A549 (cell line): ENCODE results near the gene INTS3. TPM values are rescaled to one million over a fixed set of nuclear protein-coding genes. Genes with fewer than 3 reads are reported as not detected.

Source experiments
- ATAC-seq, 2 experiments: fragments of 200-7000 bp in 1 of 2; fragments of >200 bp in 1 of 2; cut with Nextera tagmentation in 1 of 2; cut with Tn5 transposase in 1 of 2; 3 replicates each; pipeline versions ENCODE4 v1.8.0 to v1.9.1; 2018 to 2020; ENCODE audit warnings: mild to moderate bottlenecking in 1 of 2, moderate library complexity in 1 of 2
- CTCF ChIA-PET: fragments of 300-600 bp; sonication (Branson Sonifier 250); formaldehyde crosslinking; extraction: SDS; loops from one replicate; lab custom pipeline; 2021; ENCODE audit warnings: antibody characterized with exemption, inconsistent platforms; lab: Yijun Ruan, JAX
- POLR2A ChIA-PET: fragments of 350-600 bp; formaldehyde crosslinking; extraction: SDS; loops from one replicate; lab custom pipeline; 2021; ENCODE audit warnings: antibody characterized with exemption, inconsistent platforms; lab: Yijun Ruan, JAX
- DNase-seq, 2 experiments: peaks; one replicate each; pipeline versions ENCODE4 v3.0.0 to v3.0.0-alpha.2; 2011 to 2016; ENCODE audit warnings: low read depth in 1 of 2, low spot score in 1 of 2
- FAIRE-seq: peaks from 2 replicates; lab custom pipeline; 2011; peaks lifted over from hg19 to GRCh38; lab: Jason Lieb, UNC
- H3K27ac ChIP-seq, 2 experiments: fragments of >200 bp; sonication (Bioruptor Twin); formaldehyde crosslinking; 3 replicates each; pipeline ENCODE4 v1.5.1; 2016 to 2017
- H3K4me1 ChIP-seq: fragments of >200 bp; sonication (Bioruptor Twin); formaldehyde crosslinking; 3 replicates; pipeline ENCODE4 v1.6.1; 2016
- H3K4me2 ChIP-seq: fragments of >200 bp; sonication (Bioruptor Twin); formaldehyde crosslinking; 3 replicates; pipeline ENCODE4 v1.6.1; 2016
- H3K4me3 ChIP-seq: fragments of >200 bp; sonication (Bioruptor Twin); formaldehyde crosslinking; 3 replicates; pipeline ENCODE4 v1.5.1; 2016
- H3K9me3 ChIP-seq: fragments of >200 bp; sonication (Bioruptor Twin); formaldehyde crosslinking; 3 replicates; pipeline ENCODE4 v1.6.1; 2016
- CBX2 ChIP-seq: fragments of 200-600 bp; sonication (generic); IDR thresholded peaks from 2 replicates; pipeline ENCODE4 v1.6.1; 2016; ENCODE audit warnings: low read depth, mild to moderate bottlenecking, borderline replicate concordance
- CHD4 ChIP-seq: fragments of 200-600 bp; sonication (generic); IDR thresholded peaks from 2 replicates; pipeline ENCODE4 v1.6.1; 2016; ENCODE audit warnings: antibody characterized with exemption, mild to moderate bottlenecking, borderline replicate concordance
- CTCF ChIP-seq: fragments of >200 bp; sonication (Bioruptor Twin); formaldehyde crosslinking; IDR thresholded peaks from 3 replicates; pipeline ENCODE4 v1.5.1; 2016
- EHMT2 ChIP-seq: fragments of 200-600 bp; sonication (generic); IDR thresholded peaks from 2 replicates; pipeline ENCODE4 v1.6.1; 2016; ENCODE audit warnings: antibody characterized with exemption, low read depth, mild to moderate bottlenecking, moderate library complexity
- EP300 ChIP-seq, 2 experiments: fragments of >200 bp; sonication (Bioruptor Twin); formaldehyde crosslinking; IDR thresholded peaks; 2 replicates in 1 of 2; 3 replicates in 1 of 2; pipeline ENCODE4 v1.6.1; 2016 to 2017
- FOSB ChIP-seq: fragments of 250-450 bp; sonication (Bioruptor Pico); IDR thresholded peaks from 2 replicates; pipeline ENCODE4 v1.5.0; 2020; ENCODE audit warnings: mild to moderate bottlenecking, moderate library complexity
- FOSL2 ChIP-seq, 2 experiments: fragments of 450-650 bp in 1 of 2; fragments of >200 bp in 1 of 2; sonication (Bioruptor Twin) in 1 of 2; formaldehyde crosslinking; IDR thresholded peaks; 2 replicates each; pipeline versions ENCODE4 v1.5.0 to v1.6.1; 2016 to 2020; ENCODE audit warnings: mild to moderate bottlenecking in 1 of 2, moderate library complexity in 1 of 2
- GATA3 ChIP-seq: IDR thresholded peaks from 2 replicates; pipeline ENCODE4 v1.6.1; 2012; ENCODE audit warnings: borderline replicate concordance
- HMGXB4 ChIP-seq: fragments of 250-450 bp; sonication (Bioruptor Pico); IDR thresholded peaks from 2 replicates; pipeline ENCODE4 v1.5.0; 2021; ENCODE audit warnings: mild to moderate bottlenecking, moderate library complexity, borderline replicate concordance
- HOXA7 ChIP-seq: fragments of 250-450 bp; sonication (Bioruptor Pico); IDR thresholded peaks from 2 replicates; pipeline ENCODE4 v1.5.0; 2020; ENCODE audit warnings: mild to moderate bottlenecking, moderate library complexity
- HOXB5 ChIP-seq: fragments of 250-450 bp; sonication (Bioruptor Pico); IDR thresholded peaks from 2 replicates; pipeline ENCODE4 v1.5.0; 2020; ENCODE audit warnings: mild to moderate bottlenecking, moderate library complexity
- JUN ChIP-seq, 2 experiments: fragments of >200 bp; sonication (Bioruptor Twin); formaldehyde crosslinking; IDR thresholded peaks; 2 replicates in 1 of 2; 3 replicates in 1 of 2; pipeline ENCODE4 v1.6.1; 2016 to 2017
- KDM1A ChIP-seq: fragments of 200-600 bp; sonication (generic); IDR thresholded peaks from 2 replicates; pipeline ENCODE4 v1.6.1; 2016; ENCODE audit warnings: low read depth, mild to moderate bottlenecking
- KDM5A ChIP-seq: fragments of 200-600 bp; sonication (generic); IDR thresholded peaks from 2 replicates; pipeline ENCODE4 v1.6.1; 2016; ENCODE audit warnings: antibody characterized with exemption, mild to moderate bottlenecking
- MAFK ChIP-seq: fragments of 450-650 bp; IDR thresholded peaks from 2 replicates; pipeline ENCODE4 v1.6.1; 2014; ENCODE audit not compliant: partially characterized antibody
- MAZ ChIP-seq: fragments of 150-350 bp; IDR thresholded peaks from 2 replicates; pipeline ENCODE4 v1.6.1; 2014; ENCODE audit warnings: antibody characterized with exemption, low read depth, low read length, borderline replicate concordance
- NPAS2 ChIP-seq: fragments of 250-450 bp; sonication (Bioruptor Pico); IDR thresholded peaks from 2 replicates; pipeline ENCODE4 v1.8.0; 2022; ENCODE audit warnings: mild to moderate bottlenecking, moderate library complexity, borderline replicate concordance
- POLR2A ChIP-seq: IDR thresholded peaks from 2 replicates; pipeline ENCODE4 v1.6.1; 2012; ENCODE audit warnings: mild to moderate bottlenecking, low read length
- RCOR1 ChIP-seq: fragments of 150-350 bp; IDR thresholded peaks from 2 replicates; pipeline ENCODE4 v1.6.1; 2014; ENCODE audit warnings: antibody characterized with exemption, low read length, low read depth
- RFX5 ChIP-seq: fragments of 450-650 bp; IDR thresholded peaks from 2 replicates; pipeline ENCODE4 v1.7.1; 2014; ENCODE audit warnings: antibody characterized with exemption, mild to moderate bottlenecking, moderate library complexity
- ZC3H11A ChIP-seq: fragments of 450-650 bp; IDR thresholded peaks from 2 replicates; pipeline ENCODE4 v1.6.1; 2014; ENCODE audit warnings: antibody characterized with exemption, mild to moderate bottlenecking
- ZNF302 ChIP-seq: fragments of 250-450 bp; sonication (Bioruptor Pico); IDR thresholded peaks from 2 replicates; pipeline ENCODE4 v1.9.0; 2021; ENCODE audit warnings: inconsistent platforms, mild to moderate bottlenecking, moderate library complexity
- WGBS: methylation state at CpG from one replicate; pipeline ENCODE4 v1.1.6; 2017; ENCODE audit errors: missing lambda C conversion rate; 5-methylcytosine and 5-hydroxymethylcytosine counted together
- polyA plus RNA-seq, 4 experiments: library from polyadenylated mRNA; depleted of rRNA in 3 of 4; stranded (reverse); fragments of >200 nt; fragmentation: RNase III in 1 of 4; extraction: RNeasy Plus Mini Kit Qiagen cat#74134 plus additional on column Dnase treatment in 1 of 4; gene quantifications; 2 replicates in 3 of 4; 3 replicates in 1 of 4; pipeline ENCODE4 v1.2.3, GENCODE V29; 2011 to 2017
- TF ChIP-seq, protein P1 (sequence below): fragments of 250-450 bp; sonication (Bioruptor Pico); IDR thresholded peaks from 2 replicates; pipeline ENCODE4 v1.5.0; 2020; ENCODE audit warnings: low read depth, mild to moderate bottlenecking, moderate library complexity

INTS3 gene
- polyA plus RNA-seq, 2 of the 4 experiments (the other 2 are of a cell fraction), result 23.5 to 34.1 TPM

- Histone ChIP-seq H3K4me1 (no peaks in the 10 kb centered on the region), H3K27ac (no peak overlapping the region), H3K9me3 (no peaks in the 10 kb centered on the region), H3K4me3 (no peak overlapping the region), H3K4me2 (no peak overlapping the region)
- no peak for DNase-seq
- 77% methylated on average over 10 of the region's 12 CpGs for WGBS
- ATAC-seq, result no peak
- FAIRE-seq, result no peak
- ChIA-PET POLR2A (no interaction called here), CTCF (interaction anchor here (4.5 to 6.7 kb wide), 2 partner anchors 13 to 193 kb away, joined by 26 to 39 read pairs; partner anchors contain the start of gene RAB13)
- no peak for TF ChIP-seq NPAS2 (CRISPR knock-in tag)
- no peak for TF ChIP-seq HOXB5 (CRISPR knock-in tag)
- TF ChIP-seq KDM1A, result no peak
- no peak for TF ChIP-seq FOSB (CRISPR knock-in tag)
- TF ChIP-seq KDM5A, result no peak
- no peak for TF ChIP-seq MAZ
- TF ChIP-seq CBX2, result no peak
- TF ChIP-seq POLR2A, result no peak
- no peak for TF ChIP-seq RFX5
- no peak for TF ChIP-seq HMGXB4 (CRISPR knock-in tag)
- no peak for TF ChIP-seq FOSL2 (IDR thresholded peaks at IDR 0.05)
- TF ChIP-seq FOSL2 (CRISPR knock-in tag; IDR thresholded peaks at IDR 0.05), result no peak
- no peak for TF ChIP-seq EHMT2
These were observed 66.2 kb downstream of the INTS3 start for GRCh38 chr1:153793973-153794615.

DNA sequence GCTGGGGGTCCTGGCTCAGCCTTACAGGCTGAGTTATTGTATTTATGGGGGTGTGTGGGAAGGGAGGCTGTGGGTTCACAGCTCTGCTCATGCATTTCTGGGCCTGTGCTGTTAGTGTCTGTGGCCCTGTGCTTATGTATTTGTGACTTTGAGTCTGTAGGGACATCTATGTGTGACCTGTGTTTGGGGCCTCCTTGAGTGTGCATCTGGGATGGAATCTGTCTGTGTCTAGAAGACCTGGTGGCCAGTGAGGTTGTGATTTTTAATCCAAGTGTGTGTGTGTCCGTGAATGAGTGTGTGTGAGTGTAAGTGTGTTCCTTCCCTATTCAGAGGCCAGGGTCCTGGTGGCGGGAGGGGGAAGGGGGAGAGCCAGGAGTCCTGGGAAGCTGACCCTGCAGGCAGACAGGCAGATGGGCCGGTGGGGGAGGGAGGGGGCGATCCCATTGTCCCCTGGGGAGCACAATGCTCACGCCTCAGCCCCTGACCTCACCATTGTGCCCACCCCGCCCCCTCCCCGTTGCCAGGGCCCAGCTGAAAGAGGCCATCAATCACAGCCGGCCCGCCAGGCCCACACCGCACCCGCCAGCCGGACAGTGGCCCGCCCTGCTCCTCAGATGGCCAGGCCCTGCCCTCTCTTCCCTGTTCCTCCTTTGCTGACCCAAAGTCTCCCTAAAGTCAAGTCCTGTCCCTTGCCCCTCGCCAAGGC, 66.9 kb downstream of the INTS3 start:
- no peak for FAIRE-seq
- Histone ChIP-seq H3K27ac (no peak overlapping the region), H3K9me3 (no peaks in the 10 kb centered on the region), H3K4me1 (no peaks in the 10 kb centered on the region), H3K4me2 (no peak overlapping the region), H3K4me3 (no peak overlapping the region)
- 60% methylated on average over 5 of the region's 14 CpGs for WGBS
- no peak for ATAC-seq
- TF ChIP-seq EP300 (IDR thresholded peaks at IDR 0.05) (no peak), ZC3H11A (no peak), HMGXB4 (CRISPR knock-in tag) (no peak)
- POLR2A ChIA-PET, result interaction anchor here (1.3 kb wide), 1 partner anchor 196 kb away, joined by 8 read pairs; the partner anchor contains the start of gene RPS27
- DNase-seq, result no peak
- CTCF ChIA-PET, result interaction anchor here (4.5 to 6.7 kb wide), 2 partner anchors 12 to 192 kb away, joined by 26 to 39 read pairs; partner anchors contain the start of gene RAB13

GRCh38 chr1:153795330-153795837, 67.5 kb downstream of the INTS3 start:
- H3K4me1 ChIP-seq, result no peaks in the 10 kb centered on the region
- no peak overlapping the region for H3K4me3 ChIP-seq
- no peaks in the 10 kb centered on the region for H3K9me3 ChIP-seq
- WGBS, result 79% methylated on average over 15 of the region's 18 CpGs
- ATAC-seq, result no peak
- no peak for DNase-seq
- ChIA-PET POLR2A (interaction anchor here (1.3 kb wide), 1 partner anchor 195 kb away, joined by 8 read pairs; the partner anchor contains the start of gene RPS27), CTCF (interaction anchor here (3.7 to 6.7 kb wide), 3 partner anchors 11 to 191 kb away, joined by 26 to 39 read pairs (median 29); partner anchors contain the start of gene RAB13)
- FAIRE-seq, result no peak
- H3K4me2 ChIP-seq, result no peak overlapping the region
- H3K27ac ChIP-seq, result no peak overlapping the region
- TF ChIP-seq RCOR1 (no peak), CTCF (no peak), MAZ (no peak), ZNF302 (CRISPR knock-in tag) (no peak), MAFK (no peak), CHD4 (no peak), JUN (IDR thresholded peaks at IDR 0.05) (no peak), RFX5 (no peak), KDM1A (no peak), HOXA7 (CRISPR knock-in tag) (no peak), GATA3 (no peak)
- TF ChIP-seq, protein P1, sequence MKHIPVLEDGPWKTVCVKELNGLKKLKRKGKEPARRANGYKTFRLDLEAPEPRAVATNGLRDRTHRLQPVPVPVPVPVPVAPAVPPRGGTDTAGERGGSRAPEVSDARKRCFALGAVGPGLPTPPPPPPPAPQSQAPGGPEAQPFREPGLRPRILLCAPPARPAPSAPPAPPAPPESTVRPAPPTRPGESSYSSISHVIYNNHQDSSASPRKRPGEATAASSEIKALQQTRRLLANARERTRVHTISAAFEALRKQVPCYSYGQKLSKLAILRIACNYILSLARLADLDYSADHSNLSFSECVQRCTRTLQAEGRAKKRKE, result no peak
